A549 treated with RU486 at 1 μM for 4 hours (cell line): ENCODE data around the gene OR10G4. TPM values are rescaled to one million over a fixed set of nuclear protein-coding genes. Genes with fewer than 3 reads are reported as not detected.

Experiments
- total RNA-seq: library from RNA; stranded (reverse); fragments of 200-300 nt; extraction: Qiagen RNA extraction; gene quantifications from 5 replicates; pipeline ENCODE4 v1.2.3, GENCODE V29; 2022; ENCODE audit warnings: low read depth

OR10G4 gene, protein sequence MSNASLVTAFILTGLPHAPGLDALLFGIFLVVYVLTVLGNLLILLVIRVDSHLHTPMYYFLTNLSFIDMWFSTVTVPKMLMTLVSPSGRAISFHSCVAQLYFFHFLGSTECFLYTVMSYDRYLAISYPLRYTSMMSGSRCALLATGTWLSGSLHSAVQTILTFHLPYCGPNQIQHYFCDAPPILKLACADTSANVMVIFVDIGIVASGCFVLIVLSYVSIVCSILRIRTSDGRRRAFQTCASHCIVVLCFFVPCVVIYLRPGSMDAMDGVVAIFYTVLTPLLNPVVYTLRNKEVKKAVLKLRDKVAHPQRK
- total RNA-seq, result not detected in 5 replicates

DNA sequence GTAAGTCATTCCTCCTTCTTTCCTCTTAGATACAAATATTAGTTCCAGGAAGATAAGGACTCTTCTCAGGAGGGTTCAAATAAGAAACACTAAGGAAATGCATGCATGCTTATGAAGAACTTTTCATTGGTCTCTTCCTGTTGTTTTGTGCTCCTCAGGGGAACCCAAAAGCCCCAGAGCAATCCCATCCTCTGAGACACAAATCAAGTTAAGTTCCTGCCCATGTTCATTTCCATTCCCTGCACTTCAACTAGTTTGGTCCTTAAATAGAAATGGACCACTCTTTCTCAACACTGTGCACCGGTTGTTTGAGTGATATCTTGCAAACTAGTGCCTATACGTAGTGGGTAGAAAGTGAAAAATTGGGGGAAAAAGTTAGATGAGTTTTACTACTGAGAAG, at the start of gene OR10G4:
Gene OR10G4 (plus strand): TSS at position 301 of the 400 bp plus-strand sequence. CDS start 2,578 bp downstream, outside the sequence.

DNA sequence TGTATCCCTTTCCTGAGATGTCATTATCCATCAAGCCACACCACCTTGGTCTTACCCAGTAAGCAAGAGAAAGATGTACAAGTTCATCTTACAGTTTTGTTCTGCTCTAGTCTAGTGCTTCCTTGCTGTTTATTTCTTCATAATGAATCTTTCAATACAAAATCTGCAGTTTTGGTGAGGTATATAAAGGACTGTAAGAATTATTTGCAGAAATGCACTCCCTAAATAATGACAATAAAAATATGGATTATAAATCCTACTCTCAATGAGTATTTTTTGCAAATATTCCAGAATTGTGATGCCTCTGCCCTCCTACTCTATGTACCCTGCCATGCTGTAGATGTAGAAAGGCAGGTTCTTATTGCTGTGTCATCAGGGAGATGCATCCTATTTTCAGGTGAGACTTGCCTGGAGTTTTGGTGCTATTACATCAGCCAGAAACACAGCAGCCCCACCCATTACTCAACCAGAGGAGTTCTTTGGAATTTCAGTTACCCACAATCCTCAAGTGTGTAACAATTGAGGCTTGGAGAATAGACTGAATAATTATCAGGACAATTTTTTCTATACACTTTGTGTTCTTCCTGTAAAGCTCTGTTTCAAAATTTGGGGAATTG, 35.0 kb upstream of the OR10G4 start, which contains the start of gene OR10S1:
Gene OR10S1 (minus strand): TSS at position 51 of the 617 bp plus-strand sequence. CDS start 117 bp downstream, outside the sequence.

DNA sequence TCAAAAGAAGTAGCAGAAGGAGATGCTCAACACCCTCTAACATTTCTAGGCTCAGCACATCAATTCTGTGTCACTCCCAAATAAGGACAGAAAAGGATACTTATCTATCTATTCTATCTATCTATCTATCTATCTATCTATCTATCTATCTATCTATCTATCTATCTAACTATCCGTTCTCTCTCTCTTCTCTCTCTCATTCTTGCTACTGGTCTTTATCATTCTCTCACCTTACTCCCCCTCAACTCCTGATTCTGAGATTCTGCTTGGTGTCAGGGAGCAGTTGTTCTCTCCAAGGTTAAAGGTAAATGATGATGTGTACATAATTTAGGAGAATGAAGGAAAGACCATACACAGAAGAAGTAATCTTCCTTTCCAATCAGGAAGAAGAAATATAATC, 17.7 kb upstream of the OR10G4 start, which contains the start of gene OR10G6:
Gene OR10G6 (minus strand): TSS at position 43 of the 400 bp plus-strand sequence. CDS start 0 bp downstream, at position 43.

DNA sequence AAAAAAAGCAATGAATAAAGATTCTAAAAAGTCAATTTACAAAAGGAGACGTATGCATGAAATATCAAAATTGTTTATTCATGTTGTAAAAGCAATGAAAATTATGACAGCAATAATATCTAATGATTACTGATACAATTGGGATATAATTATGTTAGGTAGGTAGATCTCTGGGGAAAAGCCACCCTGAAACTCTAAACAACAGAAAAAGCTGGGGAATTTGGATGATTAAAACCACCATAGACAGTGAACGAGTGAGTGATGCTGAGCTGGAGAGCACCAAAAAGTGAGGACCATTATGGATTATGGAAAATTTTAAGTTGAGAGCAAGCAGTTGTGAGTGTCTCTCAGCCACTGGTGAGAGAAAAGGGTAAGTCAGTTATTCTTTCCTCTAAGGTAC, 13.7 kb downstream of the OR10G4 start, which contains the start of gene OR10G8:
Gene OR10G8 (plus strand): TSS at position 301 of the 400 bp plus-strand sequence. CDS start 2,825 bp downstream, outside the sequence.

DNA sequence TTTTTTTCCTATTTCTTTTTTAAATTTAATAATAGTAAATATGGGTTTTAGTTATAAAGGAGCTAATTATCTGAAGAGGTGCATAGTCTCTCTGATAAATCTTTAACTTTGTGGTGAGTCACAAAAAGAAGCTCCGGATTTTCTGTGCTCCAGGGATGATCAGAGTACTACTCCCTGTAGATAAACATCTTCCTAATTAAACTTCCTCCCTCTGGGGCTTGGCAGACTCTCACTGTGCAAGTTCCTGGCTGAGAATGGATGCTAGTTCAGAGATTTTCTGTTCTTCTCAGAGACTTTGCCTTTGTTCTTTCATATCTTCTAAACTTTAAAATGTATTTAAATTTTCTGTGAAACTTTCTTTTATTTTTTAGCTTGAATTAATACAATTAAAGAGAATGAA, 28.5 kb downstream of the OR10G4 start, which contains the start of gene OR10G7:
Gene OR10G7 (minus strand): TSS at position 72 of the 400 bp plus-strand sequence. CDS start 2,324 bp downstream, outside the sequence.

Other genes with a start within 250 kb of the OR10G4 start
- gene OR6M1, start 206.6 kb upstream of the OR10G4 start, total RNA-seq, result not detected in 5 replicates
- gene TMEM225, start 127.3 kb upstream of the OR10G4 start, total RNA-seq, result not detected in 5 replicates
- gene OR8D4, start 110.8 kb upstream of the OR10G4 start, total RNA-seq, result not detected in 5 replicates
- gene OR4D5, start 73.4 kb upstream of the OR10G4 start, total RNA-seq, result not detected in 5 replicates
- not detected in 5 replicates for gene OR6T1, start 69.2 kb upstream of the OR10G4 start, total RNA-seq
- gene OR10S1, start 35.2 kb upstream of the OR10G4 start, total RNA-seq, result not detected in 5 replicates
- gene OR10G6, start 17.8 kb upstream of the OR10G4 start, total RNA-seq, result not detected in 5 replicates
- gene OR10G9, start 10.0 kb downstream of the OR10G4 start, total RNA-seq, result not detected in 5 replicates
- not detected in 5 replicates for gene OR10G8, start 13.8 kb downstream of the OR10G4 start, total RNA-seq
- not detected in 5 replicates for gene OR10G7, start 28.3 kb downstream of the OR10G4 start, total RNA-seq
- 0.15 to 0.44 TPM (median 0.23 TPM) in 5 replicates for gene VWA5A, start 102.5 kb downstream of the OR10G4 start, total RNA-seq
- not detected in 5 replicates for gene OR10D3, start 170.3 kb downstream of the OR10G4 start, total RNA-seq
- not detected in 5 replicates for gene OR8G1, start 228.1 kb downstream of the OR10G4 start, total RNA-seq
- gene OR8G5, start 243.4 kb downstream of the OR10G4 start, total RNA-seq, result not detected in 5 replicates